KG1 (cell line): ENCODE data around the gene HOXB13.

Experiments
- DNase-seq: peaks from one replicate; lab custom pipeline; 2025; lab: John Stamatoyannopoulos, UW

The HOXB13 gene

DNA sequence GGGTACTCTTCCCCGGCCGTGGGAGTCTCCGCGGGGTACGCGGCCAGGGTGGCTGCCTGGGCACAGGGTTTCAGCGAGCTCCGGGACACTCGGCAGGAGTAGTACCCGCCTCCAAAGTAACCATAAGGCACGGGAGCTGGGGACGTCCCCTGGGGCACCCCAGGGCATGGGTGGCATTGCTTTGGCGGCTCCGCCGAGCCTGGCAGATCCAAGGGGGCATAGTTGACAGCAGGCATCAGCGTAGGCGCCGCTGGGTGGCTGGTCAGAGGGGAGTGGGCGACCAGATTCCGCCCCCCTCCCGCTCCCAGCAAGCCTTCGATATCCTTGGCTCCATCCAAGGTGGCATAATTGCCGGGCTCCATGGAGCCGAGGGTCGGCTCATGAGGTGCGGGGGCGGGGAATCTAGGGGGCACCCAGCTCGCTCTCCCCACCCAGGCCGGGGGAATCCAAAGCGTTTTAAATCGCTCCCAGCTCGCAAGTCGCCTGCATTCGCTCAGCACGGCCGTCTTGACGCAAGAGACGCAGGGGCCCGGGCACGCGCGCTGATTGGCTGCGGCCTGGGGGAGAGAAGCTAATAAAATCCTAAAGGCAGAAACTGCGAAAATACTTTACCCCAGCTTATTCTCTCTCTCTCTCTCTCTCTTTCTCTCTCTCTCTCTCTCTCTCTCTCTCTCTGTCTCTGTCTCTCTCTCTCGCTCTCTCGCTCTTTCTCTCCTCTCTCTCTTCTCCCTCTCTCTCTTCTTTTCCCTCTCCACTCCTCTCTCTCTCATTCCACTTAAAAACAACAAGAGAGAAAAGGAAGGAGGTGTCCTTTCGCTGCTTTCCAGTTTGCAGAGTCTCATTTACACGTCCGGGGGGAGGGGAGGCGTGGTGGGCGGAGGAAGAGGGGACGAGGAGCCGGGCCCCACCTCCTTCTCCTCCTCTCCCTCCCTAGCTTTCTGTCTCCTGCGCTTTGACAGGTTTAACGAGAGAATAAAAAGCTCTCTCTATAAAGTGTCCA, at the start of gene HOXB13:
Gene HOXB13, minus strand, starts transcription at position 519 of the 1,000 bp plus-strand sequence. Its CDS starts 157 bp downstream, at position 362.
- DNase-seq = no peak

DNA sequence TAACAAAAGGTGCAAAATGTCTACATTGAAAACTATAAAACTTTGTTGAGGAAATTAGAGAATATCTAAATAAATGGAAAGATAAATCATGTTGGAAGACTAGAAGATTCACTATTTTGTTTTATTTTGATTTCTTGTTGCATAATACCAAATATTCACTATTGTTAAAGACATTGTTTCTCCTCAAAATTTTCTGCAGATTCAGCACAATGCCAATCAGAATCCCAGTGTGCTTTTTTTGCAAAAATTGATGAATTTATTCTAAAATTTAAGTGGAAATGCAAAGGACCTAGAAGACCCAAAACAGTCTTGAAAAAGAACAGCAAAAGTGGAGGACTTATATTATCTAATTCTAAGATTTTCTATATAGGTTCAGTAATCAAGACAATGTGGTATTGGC, 48.1 kb upstream of the HOXB13 start:
- DNase-seq = no peak

DNA sequence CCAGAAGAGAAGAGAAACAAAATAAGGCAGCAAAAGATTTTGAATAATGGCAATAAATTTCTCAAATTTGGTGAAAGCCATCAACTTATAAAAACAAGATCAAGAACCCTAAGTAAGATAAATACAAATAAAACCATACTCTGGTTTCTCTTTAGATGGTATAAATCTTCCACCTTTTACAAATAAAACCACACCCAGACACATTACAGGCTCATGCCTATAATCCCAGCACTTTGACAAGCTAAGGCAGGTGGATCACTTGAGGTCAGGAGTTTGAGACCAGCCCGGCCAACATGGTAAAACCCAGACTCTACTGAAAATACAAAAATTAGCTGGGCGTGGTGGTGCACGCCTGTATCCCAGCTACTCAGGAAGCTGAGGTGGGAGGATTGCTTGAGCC, 44.7 kb upstream of the HOXB13 start:
- DNase-seq = no peak

DNA sequence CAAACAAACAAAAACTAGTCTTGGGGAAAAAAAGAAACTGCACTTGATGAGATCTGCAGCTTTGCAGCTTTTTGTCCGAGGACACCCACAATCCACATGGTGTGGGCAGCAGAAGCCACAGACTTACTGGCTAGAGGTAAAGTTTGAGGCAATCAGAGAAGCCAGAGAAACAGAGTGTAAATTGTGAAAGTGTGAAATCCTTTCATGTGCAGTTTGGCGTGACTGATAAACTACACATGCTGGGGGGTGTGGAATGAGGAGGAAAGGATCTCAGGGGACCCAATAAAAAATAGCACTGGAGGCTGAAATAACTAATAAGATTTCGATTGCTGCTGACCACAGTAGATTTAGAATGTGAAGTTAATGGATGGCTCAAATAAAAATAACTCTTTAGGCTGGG, 42.4 kb upstream of the HOXB13 start:
- no peak for DNase-seq

DNA sequence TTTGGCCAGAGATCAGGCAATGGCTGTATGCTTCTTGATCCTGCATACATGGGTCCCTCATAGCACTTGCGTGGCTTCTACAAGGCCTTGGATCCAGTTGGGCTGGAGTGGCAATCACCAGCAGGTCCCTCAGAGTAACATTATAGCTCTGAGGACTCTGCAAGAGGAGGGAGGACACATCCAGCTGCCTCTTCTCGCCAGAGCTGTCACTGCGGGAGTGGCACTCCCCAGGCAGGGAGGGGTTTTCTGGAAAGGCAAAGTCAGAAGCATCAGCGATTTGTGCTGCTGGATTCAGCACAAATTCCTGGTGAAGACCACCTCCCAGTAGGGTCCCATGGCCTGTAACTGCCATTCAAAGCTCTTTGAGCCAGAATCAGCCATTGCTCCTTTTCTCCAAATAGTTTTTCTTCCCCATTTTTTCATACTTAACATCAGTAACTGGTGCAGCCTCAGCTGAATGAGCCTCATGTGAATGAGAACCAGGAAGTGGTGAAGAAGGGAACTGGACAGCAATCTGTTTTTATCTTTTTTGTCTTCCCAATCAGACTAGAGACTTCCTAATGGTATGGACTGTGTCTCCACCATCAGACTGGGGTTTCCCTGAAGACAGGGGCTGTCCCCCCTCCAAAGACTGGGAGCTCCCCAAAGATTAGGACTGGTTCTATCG, 40.6 kb upstream of the HOXB13 start:
- DNase-seq = no peak

DNA sequence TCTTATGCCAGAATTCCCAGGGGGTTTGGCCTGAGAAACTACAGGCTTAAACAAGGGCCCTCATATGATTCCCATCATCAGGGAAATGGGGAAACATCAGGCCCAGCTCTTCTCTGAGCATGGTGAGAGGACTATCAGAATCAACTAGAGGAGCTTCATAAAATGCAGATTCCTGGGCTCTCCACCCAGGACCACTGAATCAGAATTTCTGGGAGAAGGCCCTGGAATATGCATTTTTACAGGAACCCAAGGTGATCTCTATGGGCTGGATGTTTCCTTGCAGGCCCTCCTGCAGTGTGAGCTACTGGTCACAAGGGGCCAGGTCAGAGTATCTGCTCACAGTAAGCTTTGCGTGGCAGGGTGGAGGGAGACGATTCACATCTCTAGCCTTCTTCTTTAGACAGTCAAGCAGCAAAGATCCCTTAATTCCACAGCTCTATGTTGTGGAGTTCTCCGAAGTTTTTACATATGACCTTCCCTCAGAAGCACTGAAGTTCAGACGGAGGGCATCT, 38.8 kb upstream of the HOXB13 start:
- DNase-seq = no peak

DNA sequence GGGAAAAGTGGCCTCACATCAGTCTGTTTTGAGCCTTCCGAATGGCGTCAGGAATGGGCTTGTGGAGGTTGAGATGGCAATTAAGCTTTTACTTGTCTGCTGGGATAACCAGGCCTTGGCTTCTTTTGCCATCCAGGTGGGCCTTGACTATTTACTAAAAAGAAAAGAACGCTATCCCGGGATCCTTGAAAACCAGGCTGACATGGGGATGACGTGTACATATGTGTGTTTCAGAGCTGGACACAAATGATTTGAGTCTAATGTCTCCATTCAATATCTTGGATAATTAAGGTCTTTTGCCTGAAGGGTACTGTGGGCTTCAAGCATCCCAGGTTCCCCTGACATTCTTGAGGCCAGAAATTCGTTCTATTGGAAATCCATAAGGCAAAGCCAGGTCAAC, 32.6 kb upstream of the HOXB13 start:
- no peak for DNase-seq

DNA sequence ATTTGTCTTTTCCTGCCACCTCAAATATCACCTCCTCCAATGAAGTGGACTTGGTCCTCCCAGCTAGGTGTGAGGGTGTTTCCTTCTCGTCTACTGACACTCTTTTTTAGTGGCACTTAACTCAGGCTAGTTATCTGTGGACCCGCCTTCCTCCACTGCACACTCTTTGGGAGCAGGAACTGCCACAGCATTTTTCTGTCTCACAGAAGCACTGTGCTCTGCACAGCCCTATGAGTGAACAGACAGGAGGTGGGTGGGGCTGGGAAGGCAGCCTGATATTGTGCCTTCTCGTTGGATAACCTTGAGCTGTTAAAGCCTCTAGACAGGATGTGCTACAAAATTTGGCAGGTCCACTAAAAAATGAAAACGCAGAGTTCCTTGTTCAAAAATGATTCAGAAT, 31.9 kb upstream of the HOXB13 start:
- no peak for DNase-seq

DNA sequence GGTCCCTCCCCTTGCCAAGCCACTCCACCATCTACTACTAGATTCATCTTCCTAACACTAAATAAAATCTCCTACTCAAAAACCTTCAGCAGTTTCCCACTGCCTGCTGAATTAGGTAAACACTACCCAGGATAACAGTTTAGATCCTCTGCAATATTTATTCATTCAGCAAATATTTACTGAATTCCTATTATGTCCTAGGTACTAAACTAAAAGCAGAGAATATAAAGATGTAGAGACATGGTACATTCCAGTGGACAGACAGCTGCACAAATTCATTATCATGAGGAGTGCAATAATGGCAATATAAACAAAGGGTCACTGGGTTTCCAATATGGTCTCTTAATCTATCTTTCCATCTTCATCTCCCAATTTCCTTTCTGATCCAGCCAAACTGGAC, 30.7 kb upstream of the HOXB13 start:
- no peak for DNase-seq

DNA sequence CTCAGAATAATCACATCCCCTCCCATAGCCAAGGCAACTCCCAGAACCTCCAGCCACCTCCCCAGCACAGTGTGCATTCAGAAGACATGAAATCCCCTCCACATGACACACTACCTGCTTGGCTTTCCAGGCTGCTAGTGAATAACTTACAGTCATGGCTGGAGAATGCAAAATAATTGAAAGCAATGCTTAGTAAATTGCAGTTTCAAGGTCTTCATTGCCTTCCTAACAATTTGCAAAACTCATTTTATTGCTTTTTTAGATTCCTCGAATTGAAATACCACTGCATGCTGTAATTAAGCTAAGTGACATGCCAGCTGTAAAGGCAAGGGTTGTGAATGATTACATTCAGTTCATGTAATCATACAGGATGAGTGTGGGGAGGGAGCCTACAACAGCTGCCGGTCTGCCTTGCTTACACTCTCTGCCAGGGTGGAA, 29.0 kb upstream of the HOXB13 start:
- DNase-seq = no peak

DNA sequence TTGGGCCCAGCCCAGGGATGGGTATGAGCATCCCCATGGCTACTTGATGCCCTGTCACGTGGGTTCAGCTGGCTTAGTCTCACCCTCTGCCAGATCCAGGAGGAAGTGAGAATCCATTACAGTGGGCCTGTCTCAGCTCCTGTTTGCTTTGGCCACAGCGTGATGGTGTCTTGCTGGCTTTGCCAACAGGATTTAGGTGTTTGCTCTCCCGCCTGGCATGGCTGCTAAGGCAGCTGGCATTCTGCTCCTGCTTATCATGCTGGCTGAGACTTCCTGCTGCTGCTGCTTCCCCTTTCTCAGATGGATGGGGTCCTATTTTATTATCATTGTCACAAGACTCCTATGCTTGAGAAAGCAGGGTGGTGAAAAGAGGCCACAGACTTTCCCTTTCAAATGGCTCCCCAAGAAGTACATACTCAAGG, 28.3 kb upstream of the HOXB13 start:
- no peak for DNase-seq

DNA sequence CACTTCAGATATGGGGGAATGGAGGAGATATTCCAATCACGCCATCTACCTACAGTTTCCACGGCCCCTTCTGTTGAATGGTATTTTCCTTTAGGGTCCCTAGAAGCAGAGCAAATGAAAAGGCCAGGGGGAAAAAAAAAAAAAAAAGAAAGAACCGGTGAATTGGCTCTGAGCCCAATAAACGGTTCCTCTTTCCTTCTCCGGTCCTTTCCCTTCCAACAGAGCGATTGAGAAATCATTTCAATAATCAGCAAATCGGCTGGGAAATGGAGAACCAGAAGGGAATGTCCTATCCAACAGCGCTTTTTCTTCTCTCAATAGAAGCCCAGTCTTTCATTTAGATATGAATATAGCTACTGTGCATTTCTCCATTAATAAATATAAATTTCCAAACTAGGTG, 26.8 kb upstream of the HOXB13 start:
- no peak for DNase-seq

DNA sequence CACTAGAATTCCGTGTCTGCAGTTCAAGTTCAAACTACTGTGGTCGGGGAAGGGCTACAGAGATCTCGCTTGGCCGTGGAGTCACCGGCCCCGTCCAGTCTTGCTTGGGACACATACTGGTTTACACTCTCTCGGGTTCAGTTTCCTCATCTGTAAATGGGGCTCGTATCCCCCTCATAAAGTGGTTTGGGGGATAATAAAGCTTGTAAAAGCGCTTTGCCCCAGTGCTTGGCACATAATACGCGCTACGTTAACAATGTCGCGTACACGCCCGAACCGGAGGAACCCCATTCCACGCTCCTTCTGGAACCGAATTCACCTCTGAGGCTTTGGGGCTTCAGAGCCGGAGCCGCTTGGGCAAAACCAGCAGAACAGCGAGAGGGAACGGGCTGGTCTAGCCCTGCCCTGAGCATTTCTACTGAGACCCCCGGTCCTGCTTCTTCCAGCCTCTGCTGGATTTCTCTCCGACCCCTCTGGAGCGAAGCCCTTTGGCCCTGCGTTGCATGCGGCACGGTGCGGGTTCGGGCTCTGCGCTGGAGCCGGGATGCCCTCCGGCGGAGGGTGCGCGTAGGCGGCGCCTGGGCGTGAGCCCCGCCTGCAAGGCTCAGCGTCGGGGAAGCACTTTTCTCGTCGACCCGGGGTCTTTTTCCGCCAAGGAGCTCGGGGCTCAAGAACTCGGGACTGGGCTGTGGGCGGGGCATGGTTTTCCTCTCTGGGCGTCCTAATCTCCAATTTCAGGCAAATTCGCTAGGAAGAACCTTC, 26.1 kb upstream of the HOXB13 start:
- no peak for DNase-seq

DNA sequence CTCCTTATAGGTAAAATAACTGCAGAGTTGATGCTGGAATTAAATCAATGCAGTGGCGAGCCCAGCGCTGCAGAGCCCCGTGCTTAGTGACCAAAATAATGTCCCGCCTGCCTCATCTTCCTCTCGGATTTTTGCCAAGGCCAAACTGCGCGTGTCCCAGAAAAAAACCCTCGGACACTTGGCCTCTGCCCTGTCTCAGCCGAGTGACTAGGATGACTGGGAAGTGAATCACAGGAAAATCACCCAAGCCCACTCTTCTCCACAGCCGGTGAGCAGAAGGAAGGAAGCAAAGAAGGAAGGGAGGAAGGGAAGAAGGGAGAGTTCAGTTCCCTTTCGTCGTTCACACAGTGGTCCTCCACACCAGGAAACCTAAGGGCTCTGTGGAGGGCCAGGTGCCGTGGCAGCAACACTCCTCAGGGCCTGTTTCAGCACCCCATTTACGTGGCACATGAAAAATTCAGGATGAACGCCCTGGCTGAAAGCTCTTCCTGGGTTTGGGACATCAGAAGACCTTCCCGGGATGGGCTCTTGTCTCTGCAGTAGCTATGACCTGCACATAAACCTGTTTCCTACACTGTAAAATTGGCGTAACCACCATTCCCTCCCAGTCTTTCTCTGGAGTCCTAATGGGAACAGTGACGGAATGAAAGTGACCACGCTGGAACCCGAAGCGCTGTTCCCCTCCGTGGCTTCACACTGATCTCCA, 25.4 kb upstream of the HOXB13 start:
- no peak for DNase-seq

DNA sequence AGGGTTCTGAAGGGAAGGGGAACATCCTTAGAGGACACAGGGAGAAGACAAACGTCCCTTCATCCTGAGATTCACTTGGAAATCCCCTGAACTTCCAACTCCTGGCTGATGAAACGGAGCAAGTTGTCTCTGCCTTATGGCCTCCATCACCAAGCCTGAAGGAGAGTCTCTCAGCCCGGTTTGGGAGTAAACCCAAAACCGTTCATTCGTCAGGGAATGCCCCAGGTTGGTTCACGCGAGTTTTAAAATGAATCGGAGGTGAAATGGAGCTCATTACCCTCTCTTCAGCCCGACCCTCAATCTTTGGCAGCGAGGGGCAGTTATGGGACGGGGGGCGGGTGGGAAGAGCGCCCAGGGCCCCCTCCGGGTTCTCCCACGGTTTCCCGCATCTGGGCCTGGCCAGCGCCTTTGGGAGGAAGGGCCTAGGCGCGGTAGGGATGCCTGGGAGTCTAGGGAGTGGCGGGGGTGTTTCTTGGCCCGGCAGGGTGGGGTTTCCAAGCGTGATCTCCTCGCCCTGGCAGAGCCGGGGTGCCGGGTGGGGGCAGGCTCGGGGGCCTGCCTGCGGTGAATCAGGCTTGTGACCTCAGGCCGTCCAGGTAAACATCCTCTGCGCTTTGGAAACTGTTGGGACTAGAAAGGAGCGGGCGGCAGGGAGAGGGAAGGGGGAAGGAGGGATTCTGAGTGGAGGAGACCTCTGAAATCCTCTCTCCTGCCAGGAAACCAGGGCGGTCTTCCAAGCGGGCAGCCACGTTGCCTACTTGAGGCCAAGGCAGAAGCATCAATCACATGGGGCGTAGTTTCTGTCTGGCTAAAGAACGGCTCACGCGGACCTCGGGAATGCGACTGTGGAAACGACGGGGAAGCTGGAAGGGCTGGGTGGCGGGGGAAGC, 24.1 kb upstream of the HOXB13 start:
- DNase-seq = no peak

DNA sequence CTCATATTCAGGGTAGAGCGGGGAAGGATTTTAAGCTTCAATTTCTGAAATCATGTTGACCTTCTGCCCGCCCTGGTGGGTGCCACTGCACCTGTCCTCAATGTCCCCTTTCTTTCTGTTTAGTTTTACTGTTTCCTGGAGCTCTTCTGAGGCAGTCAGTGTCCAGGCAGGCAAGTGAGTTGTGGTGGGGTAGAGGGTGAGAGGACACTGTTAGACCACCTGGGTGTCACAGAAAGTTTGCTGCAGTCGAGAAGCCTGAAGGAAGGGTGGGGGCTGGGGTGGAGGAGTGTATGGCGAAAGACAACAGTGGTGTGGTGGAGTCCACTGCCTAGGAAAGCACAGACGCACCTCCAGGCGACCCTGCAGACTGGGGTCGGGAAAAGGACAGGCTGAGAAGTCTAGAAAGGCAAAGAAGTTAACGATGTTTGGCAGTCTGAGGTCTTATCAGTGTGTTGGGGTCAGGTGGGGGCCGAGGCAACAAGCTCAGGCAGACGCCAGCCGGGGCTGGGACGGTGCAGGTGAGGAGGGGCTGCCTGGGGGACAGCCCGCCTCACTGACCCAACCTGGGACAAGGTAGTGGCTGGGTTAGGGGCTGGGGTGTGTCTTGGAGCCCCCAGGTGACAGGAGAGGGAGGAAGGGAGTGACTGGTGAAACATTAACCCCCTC, 23.3 kb upstream of the HOXB13 start:
- no peak for DNase-seq

DNA sequence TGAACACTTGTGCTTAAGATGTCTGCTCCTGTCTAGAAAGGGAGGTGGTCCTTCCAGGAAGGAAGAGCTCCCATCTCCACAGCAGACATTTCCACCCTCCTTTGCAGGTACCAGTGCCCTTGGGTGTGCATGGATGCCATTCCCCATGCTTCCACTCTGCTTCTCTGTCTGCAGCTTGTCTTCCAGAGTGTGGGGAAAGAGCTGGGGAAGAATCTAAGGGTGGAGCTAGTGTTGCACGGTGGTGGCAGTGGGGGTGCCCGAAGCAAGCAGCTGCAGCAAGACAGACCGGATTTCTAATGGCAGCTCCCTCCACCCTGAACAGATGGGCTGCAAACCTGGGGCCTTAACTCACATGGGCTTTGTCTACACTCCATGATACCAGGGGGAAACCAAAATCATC, 22.6 kb upstream of the HOXB13 start:
- no peak for DNase-seq

DNA sequence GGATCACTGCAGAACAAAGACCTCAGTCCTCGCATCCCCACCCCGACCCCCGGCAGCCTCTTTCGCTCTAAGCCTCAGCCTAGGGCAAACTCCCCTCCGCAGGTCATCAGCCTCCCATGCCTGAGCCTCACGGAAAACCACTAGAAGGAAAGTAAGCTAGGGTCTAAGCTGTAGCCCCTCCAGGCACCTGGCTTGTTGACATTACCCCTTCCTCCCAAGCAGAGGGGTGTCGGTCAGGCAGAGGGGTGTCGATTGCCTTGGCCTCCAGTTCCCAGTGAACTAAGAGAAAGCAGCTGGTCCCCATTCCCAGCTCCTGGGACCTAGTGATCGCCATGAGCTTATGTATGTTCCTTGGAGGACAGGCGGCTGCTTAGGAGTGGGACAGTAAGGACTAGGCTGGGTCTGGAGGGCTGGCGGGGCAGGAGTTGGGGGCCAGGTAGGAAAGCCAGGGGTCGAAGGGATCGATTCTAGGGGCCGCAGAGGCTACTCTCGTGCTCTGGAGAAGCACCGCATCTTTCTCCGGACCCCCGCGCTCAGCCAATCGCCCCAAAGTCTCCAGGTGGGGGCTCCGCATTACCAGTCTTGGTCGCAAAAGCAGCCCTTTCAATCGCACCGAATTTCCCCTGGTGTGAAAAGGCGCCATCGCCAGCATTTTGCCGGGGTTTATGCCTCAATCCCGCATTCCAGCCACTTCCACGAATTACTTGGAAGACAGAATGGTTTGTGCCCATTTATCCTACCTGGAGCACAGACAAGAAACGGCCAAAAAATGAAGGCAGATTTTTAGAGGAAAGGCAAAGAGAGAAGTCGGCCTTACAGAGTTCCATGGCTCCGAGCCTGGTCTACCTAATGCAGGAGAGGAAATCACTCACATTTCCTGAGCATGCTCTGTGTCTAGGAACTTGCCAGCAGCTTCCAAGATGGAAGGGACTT, 21.3 kb upstream of the HOXB13 start:
- DNase-seq = no peak
